GM23338 (cell line): Measurements from ENCODE around the gene SC5D.

Source experiments
- CREB1 ChIP-seq: fragments of 250-450 bp; sonication (Bioruptor Pico); IDR thresholded peaks from 2 replicates; pipeline ENCODE4 v1.5.0; 2020; ENCODE audit warnings: low read depth, mild to moderate bottlenecking, moderate library complexity
- EZH2 ChIP-seq: fragments of 200-600 bp; sonication (generic); IDR thresholded peaks from one replicate; pipeline ENCODE4 v1.8.0; 2017; ENCODE audit warnings: antibody characterized with exemption, mild to moderate bottlenecking, low read depth; ENCODE audit not compliant: unreplicated experiment
- POLR2AphosphoS5 ChIP-seq: IDR thresholded peaks from 2 replicates; pipeline ENCODE4 v1.6.1; 2016; ENCODE audit warnings: antibody characterized with exemption, low read depth
- STAT1 ChIP-seq: IDR thresholded peaks from one replicate; pipeline ENCODE4 v1.6.1; 2016; ENCODE audit warnings: antibody characterized with exemption; ENCODE audit not compliant: unreplicated experiment
- ZNF114 ChIP-seq: fragments of 250-450 bp; sonication (Bioruptor Pico); IDR thresholded peaks from 2 replicates; pipeline ENCODE4 v1.5.0; 2020; ENCODE audit warnings: mild to moderate bottlenecking, moderate library complexity
- ZNF331 ChIP-seq: fragments of 250-450 bp; sonication (Bioruptor Pico); IDR thresholded peaks from 2 replicates; pipeline ENCODE4 v1.5.0; 2020; ENCODE audit warnings: low read depth, mild to moderate bottlenecking, moderate library complexity
- TF ChIP-seq, protein P1 (sequence below), 2 experiments: fragments of 200-600 bp in 1 of 2; sonication (generic) in 1 of 2; conservative IDR thresholded peaks; 2 replicates each; pipeline versions ENCODE4 v1.5.1 to v1.6.1; 2016 to 2017; ENCODE audit warnings: antibody characterized with exemption in 2 of 2, low read depth in 2 of 2, mild to moderate bottlenecking in 2 of 2, moderate library complexity in 1 of 2
- TF ChIP-seq, protein P2 (sequence below): IDR thresholded peaks from one replicate; pipeline ENCODE4 v1.6.1; 2018; ENCODE audit warnings: antibody characterized with exemption; ENCODE audit not compliant: unreplicated experiment

DNA sequence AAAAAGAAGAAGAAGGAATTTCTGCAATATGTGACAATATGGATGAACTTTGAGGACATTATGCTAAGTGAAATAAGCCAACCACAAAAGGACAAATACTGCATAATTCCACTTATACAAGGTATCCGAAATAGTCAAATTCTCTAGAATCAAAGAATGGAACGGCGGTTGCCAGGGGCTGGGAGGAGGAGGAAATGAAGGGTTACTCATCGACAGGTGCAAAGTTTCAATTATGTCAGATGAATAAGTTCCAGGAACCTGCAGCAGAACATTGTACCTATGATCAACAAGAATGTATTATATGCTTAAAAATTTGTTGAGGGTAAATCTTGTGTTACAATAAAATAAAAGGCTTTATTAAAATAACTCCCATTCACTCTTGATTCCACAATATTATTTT lies 49.0 kb downstream of the SC5D start:
- TF ChIP-seq, protein P1, sequence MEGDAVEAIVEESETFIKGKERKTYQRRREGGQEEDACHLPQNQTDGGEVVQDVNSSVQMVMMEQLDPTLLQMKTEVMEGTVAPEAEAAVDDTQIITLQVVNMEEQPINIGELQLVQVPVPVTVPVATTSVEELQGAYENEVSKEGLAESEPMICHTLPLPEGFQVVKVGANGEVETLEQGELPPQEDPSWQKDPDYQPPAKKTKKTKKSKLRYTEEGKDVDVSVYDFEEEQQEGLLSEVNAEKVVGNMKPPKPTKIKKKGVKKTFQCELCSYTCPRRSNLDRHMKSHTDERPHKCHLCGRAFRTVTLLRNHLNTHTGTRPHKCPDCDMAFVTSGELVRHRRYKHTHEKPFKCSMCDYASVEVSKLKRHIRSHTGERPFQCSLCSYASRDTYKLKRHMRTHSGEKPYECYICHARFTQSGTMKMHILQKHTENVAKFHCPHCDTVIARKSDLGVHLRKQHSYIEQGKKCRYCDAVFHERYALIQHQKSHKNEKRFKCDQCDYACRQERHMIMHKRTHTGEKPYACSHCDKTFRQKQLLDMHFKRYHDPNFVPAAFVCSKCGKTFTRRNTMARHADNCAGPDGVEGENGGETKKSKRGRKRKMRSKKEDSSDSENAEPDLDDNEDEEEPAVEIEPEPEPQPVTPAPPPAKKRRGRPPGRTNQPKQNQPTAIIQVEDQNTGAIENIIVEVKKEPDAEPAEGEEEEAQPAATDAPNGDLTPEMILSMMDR (conservative IDR thresholded peaks at IDR 0.05; ENCODE audit: low read depth in 2 of 2), result no peak
- TF ChIP-seq POLR2AphosphoS5 (no peak), STAT1 (no peak), CREB1 (CRISPR knock-in tag) (no peak), EZH2 (no peak), ZNF114 (no peak), ZNF331 (CRISPR knock-in tag) (no peak)
- TF ChIP-seq, protein P2, sequence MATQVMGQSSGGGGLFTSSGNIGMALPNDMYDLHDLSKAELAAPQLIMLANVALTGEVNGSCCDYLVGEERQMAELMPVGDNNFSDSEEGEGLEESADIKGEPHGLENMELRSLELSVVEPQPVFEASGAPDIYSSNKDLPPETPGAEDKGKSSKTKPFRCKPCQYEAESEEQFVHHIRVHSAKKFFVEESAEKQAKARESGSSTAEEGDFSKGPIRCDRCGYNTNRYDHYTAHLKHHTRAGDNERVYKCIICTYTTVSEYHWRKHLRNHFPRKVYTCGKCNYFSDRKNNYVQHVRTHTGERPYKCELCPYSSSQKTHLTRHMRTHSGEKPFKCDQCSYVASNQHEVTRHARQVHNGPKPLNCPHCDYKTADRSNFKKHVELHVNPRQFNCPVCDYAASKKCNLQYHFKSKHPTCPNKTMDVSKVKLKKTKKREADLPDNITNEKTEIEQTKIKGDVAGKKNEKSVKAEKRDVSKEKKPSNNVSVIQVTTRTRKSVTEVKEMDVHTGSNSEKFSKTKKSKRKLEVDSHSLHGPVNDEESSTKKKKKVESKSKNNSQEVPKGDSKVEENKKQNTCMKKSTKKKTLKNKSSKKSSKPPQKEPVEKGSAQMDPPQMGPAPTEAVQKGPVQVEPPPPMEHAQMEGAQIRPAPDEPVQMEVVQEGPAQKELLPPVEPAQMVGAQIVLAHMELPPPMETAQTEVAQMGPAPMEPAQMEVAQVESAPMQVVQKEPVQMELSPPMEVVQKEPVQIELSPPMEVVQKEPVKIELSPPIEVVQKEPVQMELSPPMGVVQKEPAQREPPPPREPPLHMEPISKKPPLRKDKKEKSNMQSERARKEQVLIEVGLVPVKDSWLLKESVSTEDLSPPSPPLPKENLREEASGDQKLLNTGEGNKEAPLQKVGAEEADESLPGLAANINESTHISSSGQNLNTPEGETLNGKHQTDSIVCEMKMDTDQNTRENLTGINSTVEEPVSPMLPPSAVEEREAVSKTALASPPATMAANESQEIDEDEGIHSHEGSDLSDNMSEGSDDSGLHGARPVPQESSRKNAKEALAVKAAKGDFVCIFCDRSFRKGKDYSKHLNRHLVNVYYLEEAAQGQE, result no peak
